HG02798 (cell line): ENCODE results near the gene NOL3.
"Not testable (repeated sequence)": the region's sequence is repeated elsewhere in the genome, so short reads cannot be mapped to it uniquely, and the experiment has no call there.

Experiments
- ATAC-seq: cut with Tn5 transposase; IDR thresholded peaks from one replicate; pipeline ENCODE4 v1.9.1; 2021; ENCODE audit warnings: mild to moderate bottlenecking; ENCODE audit not compliant: unreplicated experiment, poor library complexity

The NOL3 gene

GRCh38 chr16:67170168-67170948 is at the start of gene NOL3:
Gene NOL3 (plus strand): TSS chr16:67170538.
- ATAC-seq: peak; percentile 47

DNA sequence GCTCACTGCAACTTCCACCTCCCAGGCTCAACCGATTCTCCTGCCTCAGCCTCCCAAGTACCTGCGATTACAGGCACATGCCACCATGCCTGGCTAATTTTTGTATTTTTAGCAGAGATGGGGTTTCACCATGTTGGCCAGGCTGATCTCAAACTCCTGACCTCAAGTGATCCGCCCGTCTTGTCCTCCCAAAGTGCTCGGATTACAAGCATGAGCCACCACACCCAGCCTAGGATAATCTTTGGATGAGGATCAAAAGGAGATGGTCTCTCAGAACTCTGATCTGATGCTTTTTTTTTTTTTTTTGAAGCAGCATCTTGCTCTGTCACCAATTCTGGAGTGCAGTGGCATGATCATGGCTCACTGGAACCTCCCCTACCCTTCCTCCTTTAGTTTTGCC is 47.5 kb upstream of the NOL3 start:
- ATAC-seq: not testable (repeated sequence)

GRCh38 chr16:67128417-67128816 is 41.9 kb upstream of the NOL3 start:
- ATAC-seq: no peak

DNA sequence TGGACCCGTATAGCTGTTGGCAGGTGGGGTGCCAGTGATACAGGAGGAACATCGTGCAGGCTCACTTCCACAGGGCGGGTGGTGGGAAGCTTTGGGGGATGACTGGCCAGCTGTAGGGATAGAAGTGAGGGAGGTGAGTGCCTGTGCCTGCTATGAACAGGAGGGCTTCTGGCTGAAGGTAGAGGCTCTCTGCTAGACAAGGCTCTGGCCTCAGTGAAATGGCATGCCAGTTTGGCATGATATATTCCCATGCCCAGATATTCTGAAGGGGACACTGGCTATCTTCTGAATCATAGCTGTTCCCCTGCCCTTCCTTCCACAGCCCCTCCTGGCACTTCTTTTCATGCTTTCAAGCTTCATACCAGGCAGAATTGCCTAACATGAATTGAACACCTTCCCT is 41.5 kb upstream of the NOL3 start:
- no peak for ATAC-seq

- ATAC-seq: no peak
Observed at GRCh38 chr16:67129422-67129821, 40.9 kb upstream of the NOL3 start.

DNA sequence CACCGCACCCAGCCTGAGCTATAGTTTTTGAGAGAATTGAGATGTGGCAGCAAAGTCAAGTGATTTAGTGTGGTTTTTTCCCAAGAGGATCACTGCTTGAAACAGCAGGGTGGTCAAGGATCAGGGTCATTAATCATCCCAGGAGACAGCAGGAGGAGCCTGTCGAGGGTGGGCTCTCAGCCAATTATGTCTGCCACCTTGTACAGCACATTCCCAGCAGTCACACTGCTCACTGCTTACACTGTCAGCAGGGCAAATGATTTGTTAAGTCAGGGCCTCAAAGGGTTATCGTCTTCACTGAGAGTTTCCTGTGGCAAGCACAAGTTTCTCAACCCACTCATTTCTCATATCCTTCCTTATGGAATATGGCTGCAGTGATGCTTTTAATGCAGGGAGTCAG is 32.7 kb upstream of the NOL3 start:
- ATAC-seq: no peak

- no peak for ATAC-seq
Observed at GRCh38 chr16:67141391-67141790, 28.9 kb upstream of the NOL3 start.

- ATAC-seq: no peak
Observed at GRCh38 chr16:67142342-67142741, 28.0 kb upstream of the NOL3 start.

DNA sequence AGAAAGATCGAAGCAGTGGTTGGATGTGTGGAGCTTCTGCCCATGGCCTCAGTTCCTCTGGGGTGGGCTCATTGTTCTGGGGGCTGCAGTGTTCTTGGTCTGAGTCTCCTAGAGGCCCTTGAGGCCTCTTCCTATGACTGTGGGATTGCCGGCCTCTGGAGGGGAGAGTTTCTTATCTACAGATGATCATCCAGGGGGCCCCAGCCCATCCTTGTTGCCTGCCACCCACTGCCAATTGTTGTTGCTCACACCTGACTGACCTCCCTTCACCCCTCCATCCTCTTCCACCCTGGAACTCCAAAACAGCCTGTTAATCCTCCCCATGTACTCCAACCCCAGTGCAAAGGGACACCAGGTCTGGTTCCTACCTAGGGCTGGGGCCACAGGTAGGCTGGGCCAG is 25.4 kb upstream of the NOL3 start:
- ATAC-seq: no peak

DNA sequence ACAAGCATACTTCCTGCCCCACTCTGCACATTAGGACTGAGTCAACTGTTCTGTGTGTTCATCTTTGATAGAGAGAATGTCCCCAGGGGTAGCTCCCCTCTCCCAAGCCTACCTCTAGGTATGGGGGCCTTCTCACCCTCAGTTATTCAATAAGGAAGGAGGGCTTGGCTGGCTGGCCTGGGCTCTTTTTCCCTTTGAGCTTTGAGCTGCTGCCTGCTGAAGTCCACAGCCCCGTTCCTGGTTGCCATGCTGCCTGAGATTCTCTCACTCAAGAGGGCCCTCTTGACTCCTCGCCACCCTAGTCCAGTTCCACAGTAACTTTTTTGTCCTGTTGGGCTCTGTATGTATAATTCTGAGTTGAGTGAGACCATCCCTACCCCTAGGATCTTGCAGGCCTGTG is 24.6 kb upstream of the NOL3 start:
- no peak for ATAC-seq

GRCh38 chr16:67146523-67147357 is 23.6 kb upstream of the NOL3 start:
- no peak for ATAC-seq

DNA sequence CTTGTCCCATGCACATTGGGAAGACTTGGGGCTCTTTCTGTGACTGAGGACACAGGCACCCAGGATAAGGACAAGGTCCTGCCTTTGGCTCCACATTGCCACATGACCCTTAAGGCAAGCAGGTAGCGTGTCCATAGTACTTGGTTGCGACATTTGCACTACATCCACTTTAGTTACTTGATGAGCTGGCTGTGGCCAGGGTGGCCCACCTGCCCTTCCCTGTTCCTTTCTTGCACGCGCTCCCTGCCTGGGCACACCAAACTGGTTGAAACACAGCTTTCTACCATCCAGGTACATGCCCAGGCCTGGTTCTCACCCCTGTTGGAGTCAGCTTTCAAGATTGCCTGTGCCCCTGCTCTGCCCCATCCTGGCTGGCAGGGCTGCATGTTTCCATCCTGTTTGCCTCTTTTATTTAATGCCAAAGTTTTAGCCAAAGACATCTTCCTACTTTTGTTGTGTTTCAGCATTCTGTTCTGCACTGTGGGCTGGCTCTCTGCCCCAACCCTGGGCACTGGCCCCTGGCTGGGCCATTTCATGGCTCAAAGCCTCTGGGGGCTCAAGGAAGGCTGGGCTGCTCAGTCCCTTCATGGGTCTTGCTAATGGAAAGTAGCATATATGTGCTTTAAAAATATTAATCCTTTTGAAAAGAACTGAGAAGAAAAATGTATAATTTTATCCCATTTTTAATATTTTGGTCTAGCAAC is 22.7 kb upstream of the NOL3 start:
- ATAC-seq: no peak

DNA sequence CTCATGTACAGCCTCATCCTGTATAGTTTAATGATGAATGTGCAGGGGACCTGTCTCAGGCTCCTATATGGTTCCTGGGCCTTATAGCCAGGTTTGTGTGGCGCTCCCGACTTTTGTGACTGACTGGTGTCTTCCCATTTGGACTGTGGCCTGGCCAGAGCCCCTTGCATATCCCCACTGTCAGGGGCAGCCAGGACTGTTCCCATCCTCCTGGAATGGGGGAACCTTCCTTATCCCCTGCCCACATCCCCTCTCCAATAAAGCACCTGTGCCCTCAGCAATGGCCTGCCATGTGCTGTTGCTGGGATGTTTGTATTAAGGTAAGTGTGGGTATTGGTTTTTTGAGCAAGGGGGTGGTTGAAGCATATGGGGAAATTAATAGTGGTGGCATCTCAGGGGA is 22.1 kb upstream of the NOL3 start:
- ATAC-seq: no peak

- no peak for ATAC-seq
Observed at GRCh38 chr16:67148656-67149275, 21.6 kb upstream of the NOL3 start.

DNA sequence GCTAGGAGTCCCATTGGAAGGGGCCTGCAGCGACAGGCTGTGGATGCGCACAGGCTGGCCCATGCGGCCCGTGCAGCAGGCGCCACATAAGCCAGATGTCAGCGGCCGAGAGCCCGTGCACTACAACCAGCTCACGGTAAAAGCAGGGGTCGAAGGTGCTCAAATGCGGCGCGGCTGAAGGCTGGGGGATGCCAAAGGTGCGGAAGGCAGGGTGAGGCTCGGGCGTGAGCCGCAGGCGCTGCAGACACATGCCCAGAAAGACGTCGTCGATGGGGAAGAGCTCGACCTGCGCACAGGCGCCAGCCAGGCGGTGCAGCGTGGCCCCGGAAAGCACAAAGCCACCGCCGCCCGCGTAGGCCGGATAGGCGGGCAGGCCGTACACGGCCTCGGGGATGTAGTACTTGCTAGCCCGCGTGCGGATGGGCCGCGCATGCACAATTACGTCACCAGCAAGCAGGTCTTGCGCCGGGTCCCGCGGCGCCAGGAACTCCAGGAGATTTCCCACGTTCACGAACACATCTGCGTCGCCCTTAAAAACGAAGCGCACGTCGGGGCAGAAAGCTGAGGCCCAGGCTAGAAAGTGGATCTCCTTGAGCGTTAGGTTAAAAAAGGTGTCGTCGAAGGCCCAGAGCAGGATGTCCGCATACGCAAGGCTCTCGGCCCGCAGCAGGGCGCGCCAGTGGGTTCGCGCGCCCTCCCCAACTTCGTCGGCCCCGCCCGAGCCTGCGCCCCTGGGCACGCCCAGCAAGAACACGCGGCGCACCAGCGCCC is 20.9 kb upstream of the NOL3 start:
- ATAC-seq: no peak

DNA sequence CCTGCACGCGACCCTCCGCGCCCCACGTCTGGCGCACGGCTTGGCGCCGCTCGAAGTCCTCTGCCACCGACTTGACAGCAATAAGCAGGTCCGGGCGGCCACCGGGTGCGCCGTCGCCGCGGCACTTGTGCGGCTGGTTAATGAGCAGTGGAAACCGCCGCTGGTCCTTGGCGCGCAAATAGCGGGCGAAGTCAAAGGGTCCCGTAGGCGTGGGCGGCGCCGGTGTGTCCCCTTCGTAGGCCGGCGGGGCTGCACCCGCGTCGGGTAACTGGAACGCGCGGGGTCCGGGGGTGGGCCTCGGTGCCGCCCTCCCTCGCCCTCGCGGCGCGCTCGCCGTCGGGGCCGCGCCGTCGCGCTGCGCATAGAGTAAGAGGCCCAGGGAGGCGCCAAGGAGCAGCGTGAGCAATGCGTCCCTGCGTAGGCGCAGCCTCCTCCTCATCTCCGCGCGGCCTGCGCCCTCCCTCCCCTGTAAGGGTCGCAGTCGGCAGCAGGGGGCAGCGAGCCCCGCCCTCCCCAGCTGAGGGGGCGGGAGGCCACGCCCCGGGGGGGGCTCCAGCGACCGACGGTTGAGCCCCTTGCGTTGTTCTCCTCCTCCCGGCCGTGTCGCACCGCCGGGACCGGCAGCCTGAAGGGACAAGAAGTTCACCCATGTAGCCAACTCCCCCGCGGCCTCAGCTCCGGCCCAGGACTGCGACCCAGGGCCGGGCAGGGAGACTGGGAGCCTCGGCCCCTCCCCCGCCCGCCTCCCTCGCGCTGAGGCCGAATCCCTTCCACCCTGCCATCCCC is 20.1 kb upstream of the NOL3 start:
- ATAC-seq: peak; percentile 41

GRCh38 chr16:67150833-67151396 is 19.4 kb upstream of the NOL3 start, which contains the start of gene B3GNT9:
Gene B3GNT9 (minus strand): TSS chr16:67150998. CDS start chr16:67150485, 513 bp downstream.
- ATAC-seq: peak; percentile 69

GRCh38 chr16:67151431-67152097 is 18.8 kb upstream of the NOL3 start:
- no peak for ATAC-seq
